Measurements from ENCODE around the gene CNTN5.

- TF ChIP-seq, protein P1, sequence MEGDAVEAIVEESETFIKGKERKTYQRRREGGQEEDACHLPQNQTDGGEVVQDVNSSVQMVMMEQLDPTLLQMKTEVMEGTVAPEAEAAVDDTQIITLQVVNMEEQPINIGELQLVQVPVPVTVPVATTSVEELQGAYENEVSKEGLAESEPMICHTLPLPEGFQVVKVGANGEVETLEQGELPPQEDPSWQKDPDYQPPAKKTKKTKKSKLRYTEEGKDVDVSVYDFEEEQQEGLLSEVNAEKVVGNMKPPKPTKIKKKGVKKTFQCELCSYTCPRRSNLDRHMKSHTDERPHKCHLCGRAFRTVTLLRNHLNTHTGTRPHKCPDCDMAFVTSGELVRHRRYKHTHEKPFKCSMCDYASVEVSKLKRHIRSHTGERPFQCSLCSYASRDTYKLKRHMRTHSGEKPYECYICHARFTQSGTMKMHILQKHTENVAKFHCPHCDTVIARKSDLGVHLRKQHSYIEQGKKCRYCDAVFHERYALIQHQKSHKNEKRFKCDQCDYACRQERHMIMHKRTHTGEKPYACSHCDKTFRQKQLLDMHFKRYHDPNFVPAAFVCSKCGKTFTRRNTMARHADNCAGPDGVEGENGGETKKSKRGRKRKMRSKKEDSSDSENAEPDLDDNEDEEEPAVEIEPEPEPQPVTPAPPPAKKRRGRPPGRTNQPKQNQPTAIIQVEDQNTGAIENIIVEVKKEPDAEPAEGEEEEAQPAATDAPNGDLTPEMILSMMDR (IDR thresholded peaks at IDR 0.05) = no peak
- TF ChIP-seq POLR2A (IDR thresholded peaks at IDR 0.05) = no peak
These were observed 492.6 kb downstream of the CNTN5 start for GRCh38 chr11:99513368-99513767.

Data from esophagus squamous epithelium (tissue), 4 donors.